Stimulated activated CD4-positive, alpha-beta T cell treated with anti-CD3 and anti-CD28 coated beads, Interleukin-4, amount 100 ng/mL, for 1 hour (primary cell): ENCODE results near the gene MRTFA.
A peak's percentile ranks its signal among the peaks of the same experiment; 100 is the strongest.
"Not testable (repeated sequence)": the region's sequence is repeated elsewhere in the genome, so short reads cannot be mapped to it uniquely, and the experiment has no call there.

Experiments
- DNase-seq: peaks from one replicate; pipeline ENCODE4 v3.0.0-alpha.2; 2020

The MRTFA gene

DNA sequence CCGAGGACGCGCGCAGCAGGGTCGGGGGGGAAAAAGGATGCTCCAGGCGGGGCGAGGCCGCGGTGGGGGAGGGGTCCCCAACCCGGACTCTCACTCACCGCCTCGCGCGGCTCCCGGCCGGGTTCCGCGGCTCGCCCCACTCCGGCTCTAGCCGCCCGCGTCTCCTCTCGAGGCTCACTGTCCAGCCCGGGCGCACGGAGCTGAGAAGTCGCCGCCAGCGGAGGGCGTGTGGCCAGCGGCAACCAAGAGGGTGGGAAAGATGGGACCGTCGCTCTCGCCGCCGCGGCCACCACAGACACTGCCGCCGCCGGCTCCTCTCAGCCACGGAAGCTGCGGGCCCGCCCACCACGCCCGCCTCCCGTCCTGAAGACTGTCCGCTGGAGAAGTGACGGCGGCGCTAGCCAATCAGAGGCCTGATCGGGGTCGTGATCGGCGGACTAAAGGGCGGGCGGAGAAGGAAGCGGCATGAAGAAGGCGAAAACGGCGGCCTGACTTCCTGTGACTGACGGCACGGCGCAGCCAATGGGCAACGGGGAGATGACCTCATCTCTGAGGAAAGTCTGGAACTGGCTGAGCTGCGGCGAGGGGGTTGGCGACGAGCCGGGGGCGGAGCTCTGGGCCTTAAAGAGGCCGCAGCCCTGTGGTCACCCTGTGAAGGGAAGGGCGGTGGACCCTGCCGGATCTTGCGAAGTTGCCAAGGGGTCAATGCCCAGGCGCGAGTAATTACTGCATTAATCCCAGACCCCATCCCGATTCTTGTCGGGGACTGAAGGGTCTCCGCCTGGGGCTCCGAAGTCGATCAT is at the start of gene MRTFA:
Gene MRTFA (minus strand): TSS at position 340 of the 803 bp plus-strand sequence.
- DNase-seq: peak; percentile 100

DNA sequence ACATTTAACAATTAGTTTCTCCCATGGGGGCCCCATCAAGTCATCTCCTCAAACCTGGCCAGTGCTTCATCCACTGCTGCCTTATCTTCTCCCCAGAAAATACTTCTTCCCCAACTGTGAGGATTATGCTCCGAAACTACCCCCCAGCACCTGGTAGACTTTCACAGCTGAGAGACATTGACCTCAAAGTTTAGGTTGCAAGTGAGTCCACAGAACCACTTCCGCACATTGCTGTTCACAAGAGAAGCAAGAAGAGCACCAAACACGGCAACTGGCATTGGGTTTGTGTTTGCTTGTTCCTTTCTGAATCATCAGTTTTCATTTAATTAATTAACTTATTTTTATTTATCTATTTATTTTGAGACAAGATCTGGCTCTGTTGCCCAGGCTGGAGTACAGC is 48.9 kb upstream of the MRTFA start:
- DNase-seq: no peak

DNA sequence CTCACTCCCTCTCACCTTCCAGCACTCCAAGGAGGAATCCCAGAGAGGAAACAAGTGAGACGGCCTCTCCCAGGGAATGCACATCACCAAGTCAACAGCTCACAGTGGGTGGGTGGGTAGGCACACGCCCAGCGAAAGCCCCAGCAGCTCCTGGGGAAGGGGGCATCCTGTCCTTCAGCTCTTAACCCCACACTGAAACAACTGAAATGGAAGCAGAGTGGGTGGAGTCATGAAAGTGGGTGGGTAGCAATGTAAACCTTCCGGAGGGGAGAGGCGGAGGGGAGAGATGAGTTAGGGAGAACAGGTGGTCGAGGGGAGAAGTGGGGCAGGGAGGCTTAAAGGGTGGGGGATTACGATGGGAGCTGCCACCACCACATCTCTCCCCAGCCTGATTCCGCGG is 48.2 kb upstream of the MRTFA start:
- no peak for DNase-seq

DNA sequence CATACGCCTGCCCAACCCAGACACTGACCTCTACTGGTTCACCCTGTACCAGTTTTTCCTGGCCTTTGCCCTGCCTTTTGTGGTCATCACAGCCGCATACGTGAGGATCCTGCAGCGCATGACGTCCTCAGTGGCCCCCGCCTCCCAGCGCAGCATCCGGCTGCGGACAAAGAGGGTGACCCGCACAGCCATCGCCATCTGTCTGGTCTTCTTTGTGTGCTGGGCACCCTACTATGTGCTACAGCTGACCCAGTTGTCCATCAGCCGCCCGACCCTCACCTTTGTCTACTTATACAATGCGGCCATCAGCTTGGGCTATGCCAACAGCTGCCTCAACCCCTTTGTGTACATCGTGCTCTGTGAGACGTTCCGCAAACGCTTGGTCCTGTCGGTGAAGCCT is 44.9 kb upstream of the MRTFA start:
- no peak for DNase-seq

- no peak for DNase-seq
These were observed 44.3 kb upstream of the MRTFA start for GRCh38 chr22:40680819-40681183.

DNA sequence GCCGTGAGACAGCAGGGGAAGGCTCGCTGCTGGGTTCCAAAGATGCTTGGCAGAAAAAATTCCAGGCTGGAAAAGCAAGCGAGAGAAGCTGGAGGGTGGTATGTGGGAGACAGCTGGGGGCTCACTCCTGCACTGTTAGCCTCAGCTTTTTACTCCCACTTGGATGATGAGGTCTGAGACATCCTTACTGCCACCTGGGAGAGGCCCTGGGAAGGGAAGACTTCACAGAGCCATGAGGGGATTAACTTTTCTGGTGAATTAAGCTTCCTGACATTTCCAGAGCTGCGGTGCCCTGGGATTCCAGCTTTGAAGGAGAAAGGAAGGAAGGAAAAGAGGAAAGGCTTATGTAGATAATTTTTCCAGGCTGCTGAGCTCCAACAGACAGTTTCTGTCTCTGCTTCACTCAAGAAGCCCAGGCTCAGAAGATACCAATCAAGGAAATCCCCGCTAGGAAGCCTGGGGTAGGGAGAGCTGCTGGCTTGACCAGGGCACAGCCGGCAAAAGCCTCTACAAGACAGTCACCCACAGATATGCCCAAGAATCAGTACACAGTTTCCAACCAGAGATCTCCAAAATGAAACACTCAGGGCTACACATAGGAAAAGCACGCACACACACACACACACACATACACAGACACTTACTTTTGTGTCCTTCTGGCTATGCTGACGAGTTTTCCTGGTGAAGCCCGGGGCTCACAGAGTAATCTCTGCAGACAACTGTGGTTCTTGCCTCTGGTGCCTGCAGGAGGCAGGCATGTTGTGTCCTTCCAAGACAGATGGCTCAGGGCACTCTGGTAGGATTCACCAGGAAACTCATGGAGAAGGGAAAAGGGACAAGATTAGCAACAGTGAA is 43.7 kb upstream of the MRTFA start:
- DNase-seq: no peak

DNA sequence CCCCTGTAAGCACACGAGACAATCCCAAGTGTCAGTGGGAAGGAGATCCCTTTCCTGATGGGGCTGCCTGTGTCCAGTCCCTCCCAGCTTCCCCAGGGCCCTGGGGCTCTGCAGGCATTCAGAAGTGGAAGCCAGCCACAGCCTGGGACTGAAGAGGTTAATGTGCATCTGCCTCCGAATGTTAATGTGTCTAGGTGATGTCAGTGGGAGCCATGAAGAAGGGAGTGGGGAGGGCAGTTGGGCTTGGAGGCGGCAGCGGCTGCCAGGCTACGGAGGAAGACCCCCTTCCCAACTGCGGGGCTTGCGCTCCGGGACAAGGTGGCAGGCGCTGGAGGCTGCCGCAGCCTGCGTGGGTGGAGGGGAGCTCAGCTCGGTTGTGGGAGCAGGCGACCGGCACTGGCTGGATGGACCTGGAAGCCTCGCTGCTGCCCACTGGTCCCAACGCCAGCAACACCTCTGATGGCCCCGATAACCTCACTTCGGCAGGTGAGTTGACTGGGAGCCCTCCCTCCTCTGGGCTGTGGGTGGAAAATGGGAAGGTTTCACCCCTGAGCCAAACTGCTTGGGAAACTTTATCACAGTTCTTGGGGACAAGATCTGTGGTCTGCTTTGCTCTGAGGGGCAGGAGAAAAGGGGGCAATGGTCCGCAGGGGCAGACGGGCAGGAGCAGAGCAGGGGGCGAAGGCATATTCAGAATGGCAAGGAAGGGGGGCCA is 42.9 kb upstream of the MRTFA start, which contains the start of gene MCHR1:
Gene MCHR1 (plus strand): TSS at position 236 of the 715 bp plus-strand sequence. CDS start 169 bp downstream, at position 405.
- no peak for DNase-seq

- no peak for DNase-seq
These were observed 42.2 kb upstream of the MRTFA start for GRCh38 chr22:40678493-40679248.

DNA sequence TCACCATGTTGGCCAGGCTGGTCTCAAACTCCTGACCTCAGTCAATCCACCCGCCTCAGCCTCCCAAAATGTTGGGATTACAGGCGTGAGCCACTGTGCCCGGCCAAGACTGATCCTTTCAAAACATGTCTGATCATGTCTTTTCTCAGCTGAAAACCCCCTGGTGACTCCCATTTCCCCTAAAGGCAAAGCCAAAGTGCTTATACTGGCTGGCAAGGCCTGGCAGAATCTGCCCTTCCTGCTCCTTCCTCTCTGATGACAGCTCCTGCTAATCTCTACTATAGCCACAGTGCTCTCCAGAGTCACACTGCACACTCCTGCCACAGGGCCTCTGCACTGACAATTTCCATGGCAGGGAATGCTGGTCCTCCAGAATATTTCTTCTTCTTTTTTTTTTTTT is 40.1 kb upstream of the MRTFA start:
- no peak for DNase-seq

DNA sequence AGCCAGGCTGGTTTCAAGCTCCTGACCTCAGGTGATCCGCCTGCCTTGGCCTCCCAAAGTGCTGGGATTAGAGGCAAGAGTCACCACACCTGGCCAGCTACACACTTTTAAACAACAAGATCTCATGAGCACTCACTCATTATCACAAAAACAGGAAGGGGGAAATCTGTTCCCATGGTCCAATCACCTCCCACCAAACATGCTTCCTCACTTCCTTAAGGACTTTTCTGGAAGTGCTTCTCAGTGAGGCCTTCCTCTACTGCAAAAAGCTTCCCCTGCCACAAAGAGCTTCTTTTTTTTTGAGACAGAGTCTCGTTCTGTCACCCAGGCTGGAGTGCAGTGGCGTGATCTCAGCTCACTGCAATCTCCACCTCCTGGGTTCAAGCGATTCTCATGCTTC is 39.6 kb upstream of the MRTFA start:
- DNase-seq: not testable (repeated sequence)

- DNase-seq: no peak
These were observed 37.8 kb upstream of the MRTFA start for GRCh38 chr22:40674274-40674673.

DNA sequence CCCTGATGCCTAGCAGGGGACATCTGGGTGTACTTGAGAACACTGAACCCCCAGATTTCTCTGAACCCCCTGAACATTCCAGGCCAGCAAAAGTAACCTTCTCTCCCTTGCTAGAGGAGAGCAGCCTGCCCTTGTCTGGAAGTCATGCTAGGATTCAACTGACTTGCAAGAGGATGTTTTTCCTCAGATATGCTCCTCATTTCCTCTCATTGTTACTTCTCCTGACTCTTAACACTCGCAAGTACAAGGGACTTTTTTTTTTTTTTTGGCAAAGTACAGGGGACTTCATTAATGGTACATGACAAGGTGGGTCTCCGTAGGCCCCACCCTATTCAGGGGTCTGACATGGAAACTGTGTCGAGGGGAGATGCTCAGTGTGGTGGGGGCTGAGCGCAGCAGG is 36.5 kb upstream of the MRTFA start:
- DNase-seq: no peak

DNA sequence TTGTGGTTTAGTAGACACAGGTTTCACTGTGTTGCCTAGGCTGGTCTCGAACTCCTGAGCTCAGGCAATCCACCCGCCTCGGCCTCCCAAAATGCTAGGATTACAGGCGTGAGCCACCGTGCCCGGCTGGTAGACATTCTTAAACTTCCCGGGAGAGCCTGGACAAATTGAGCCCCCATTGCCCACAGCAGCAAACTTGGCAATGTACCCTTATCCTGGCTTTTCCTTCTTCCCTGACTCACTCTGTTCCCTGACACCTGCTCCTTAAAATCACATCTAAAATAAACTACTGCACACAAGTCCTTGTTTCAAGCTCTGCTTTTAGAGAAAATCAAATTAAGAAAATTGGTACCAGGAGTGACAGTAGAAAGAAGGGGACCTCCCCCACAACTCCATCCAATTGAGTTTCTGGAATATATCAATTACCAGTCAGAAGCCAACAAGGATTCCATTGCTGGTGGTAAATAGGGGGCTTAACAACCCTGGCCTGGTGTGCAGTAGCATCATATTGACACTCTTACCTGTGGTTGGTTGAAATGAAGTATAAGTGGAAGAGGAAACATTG is 35.4 kb upstream of the MRTFA start:
- DNase-seq: no peak

DNA sequence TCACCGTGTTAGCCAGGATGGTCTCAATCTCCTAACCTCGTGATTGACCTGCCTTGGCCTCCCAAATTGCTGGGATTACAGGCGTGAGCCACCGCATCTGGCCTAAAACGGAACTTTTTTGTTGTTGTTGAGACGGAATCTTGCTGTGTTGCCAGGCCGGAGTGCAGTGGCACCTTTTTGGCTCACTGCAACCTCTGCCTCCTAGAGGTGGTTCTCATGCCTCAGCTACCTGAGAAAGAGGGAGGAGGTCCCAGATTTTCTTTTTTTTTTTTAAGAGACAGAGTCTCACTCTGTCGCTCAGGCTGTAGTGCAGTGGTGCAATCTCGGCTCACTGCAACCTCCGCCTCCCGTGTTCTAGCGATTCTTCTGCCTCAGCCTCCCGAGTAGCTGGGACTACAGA is 34.9 kb upstream of the MRTFA start:
- DNase-seq: no peak

DNA sequence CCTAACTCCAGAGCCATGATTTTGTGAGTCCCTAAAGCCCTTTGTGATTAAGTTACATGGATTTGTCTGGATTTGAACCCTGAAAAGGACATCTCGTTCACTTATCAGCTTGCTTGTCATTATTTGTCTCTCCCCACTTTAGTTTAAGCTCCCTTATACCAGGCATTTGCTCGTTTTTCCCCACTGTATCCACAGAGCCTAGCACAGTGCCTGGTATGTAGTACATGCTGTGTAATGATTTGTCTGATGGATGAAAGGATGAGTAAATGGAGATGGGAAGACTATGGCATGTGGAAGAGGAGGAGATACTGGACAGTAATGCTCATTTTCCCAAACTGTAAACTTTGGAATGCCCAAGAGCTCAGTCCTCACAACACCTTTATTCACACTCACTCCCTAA is 33.5 kb upstream of the MRTFA start:
- DNase-seq: no peak

- DNase-seq: no peak
These were observed 32.3 kb upstream of the MRTFA start for GRCh38 chr22:40668611-40669411.

DNA sequence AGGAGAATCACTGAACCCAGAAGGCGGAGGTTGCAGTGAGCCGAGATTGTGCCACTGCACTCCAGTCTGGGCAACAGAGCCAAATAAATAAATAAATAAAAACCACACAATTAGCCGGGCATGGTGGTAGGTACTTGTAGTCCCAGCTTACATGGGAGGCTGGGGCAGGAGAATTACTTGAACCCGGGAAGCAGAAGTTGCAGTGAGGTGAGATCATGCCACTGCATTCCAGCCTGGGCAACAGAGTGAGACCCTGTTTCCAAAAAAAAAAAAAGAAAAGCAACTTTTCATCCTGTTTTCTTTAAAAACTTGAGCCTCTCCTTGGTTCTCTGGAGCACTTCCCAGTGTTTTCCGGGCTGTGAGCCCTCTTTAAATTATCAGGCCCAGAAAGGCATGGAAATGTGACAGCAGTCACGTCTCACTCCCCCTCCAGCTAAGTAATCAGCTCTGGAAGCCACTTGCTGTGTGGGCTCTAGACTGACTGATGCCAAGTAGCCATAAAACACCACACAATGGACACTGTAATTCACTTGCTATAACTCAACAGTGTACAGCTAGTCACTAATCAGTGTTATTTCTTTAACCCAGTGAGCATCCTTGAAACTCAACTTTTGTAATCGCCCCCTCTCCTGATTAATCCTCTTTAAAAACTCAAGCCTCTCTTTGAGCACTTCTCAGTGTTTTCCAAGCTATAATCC is 29.8 kb upstream of the MRTFA start:
- DNase-seq: no peak

- no peak for DNase-seq
These were observed 28.8 kb upstream of the MRTFA start for GRCh38 chr22:40665312-40665711.

GRCh38 chr22:40661671-40662070 is 25.2 kb upstream of the MRTFA start:
- DNase-seq: no peak

- DNase-seq: no peak
These were observed 24.2 kb upstream of the MRTFA start for GRCh38 chr22:40660730-40661129.

- no peak for DNase-seq
These were observed 22.6 kb upstream of the MRTFA start for GRCh38 chr22:40659166-40659565.
